Measurements from ENCODE around the gene ERF. TPM values are rescaled to one million over a fixed set of nuclear protein-coding genes. Genes with fewer than 3 reads are reported as not detected.

Gene ERF
- total RNA-seq, 1 experiment from 2014 or later, result 17.0 TPM

GRCh38 chr19:42283188-42284065 lies 28.5 kb upstream of the ERF start:
- ChIA-PET CTCF (no interaction called here), POLR2A (ENCODE audit: unreplicated experiment) (no interaction called here)
- no peak for DNase-seq
- Histone ChIP-seq H2AFZ (ENCODE audit: low read length) (no peak overlapping the region), H3K4me1 (ENCODE audit: insufficient read depth, low read length) (no peaks in the 10 kb centered on the region), H4K20me1 (ENCODE audit: low read length) (no peaks in the 10 kb centered on the region), H3K9me2 (replicated peaks; ENCODE audit: low read length) (no peaks in the 10 kb centered on the region), H3K4me3 (ENCODE audit: low read length) (no peak overlapping the region), H3K4me2 (ENCODE audit: low read length) (no peak overlapping the region), H3K9ac (ENCODE audit: low read length) (no peak overlapping the region), H3K27me3 (ENCODE audit: low read length) (no peaks in the 10 kb centered on the region), H3K27ac (ENCODE audit: low read length) (no peak overlapping the region), H3K9me3 (ENCODE audit: low read length) (no peaks in the 10 kb centered on the region), H3K79me2 (ENCODE audit: low read length) (no peaks in the 10 kb centered on the region), H3K36me3 (ENCODE audit: low read depth, low read length) (no peaks in the 10 kb centered on the region), H3F3A (ENCODE audit: low read length, unreplicated experiment) (no peaks in the 10 kb centered on the region)
- intact Hi-C loops (cut with micrococcal nuclease), result no loop called here
- no peak for ATAC-seq
- TF ChIP-seq EZH2 (IDR thresholded peaks at IDR 0.05; ENCODE audit: low read length, unreplicated experiment), result no peak
- TF ChIP-seq, protein P1, sequence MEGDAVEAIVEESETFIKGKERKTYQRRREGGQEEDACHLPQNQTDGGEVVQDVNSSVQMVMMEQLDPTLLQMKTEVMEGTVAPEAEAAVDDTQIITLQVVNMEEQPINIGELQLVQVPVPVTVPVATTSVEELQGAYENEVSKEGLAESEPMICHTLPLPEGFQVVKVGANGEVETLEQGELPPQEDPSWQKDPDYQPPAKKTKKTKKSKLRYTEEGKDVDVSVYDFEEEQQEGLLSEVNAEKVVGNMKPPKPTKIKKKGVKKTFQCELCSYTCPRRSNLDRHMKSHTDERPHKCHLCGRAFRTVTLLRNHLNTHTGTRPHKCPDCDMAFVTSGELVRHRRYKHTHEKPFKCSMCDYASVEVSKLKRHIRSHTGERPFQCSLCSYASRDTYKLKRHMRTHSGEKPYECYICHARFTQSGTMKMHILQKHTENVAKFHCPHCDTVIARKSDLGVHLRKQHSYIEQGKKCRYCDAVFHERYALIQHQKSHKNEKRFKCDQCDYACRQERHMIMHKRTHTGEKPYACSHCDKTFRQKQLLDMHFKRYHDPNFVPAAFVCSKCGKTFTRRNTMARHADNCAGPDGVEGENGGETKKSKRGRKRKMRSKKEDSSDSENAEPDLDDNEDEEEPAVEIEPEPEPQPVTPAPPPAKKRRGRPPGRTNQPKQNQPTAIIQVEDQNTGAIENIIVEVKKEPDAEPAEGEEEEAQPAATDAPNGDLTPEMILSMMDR (conservative IDR thresholded peaks at IDR 0.05; ENCODE audit: low read depth, low read length), result no peak
- TF ChIP-seq EZH2phosphoT487 (IDR thresholded peaks at IDR 0.05; ENCODE audit: borderline replicate concordance, low read length), result no peak
- BruUV-seq (replicated peaks), result no TSS peak

GRCh38 chr19:42282819-42283187 lies 27.9 kb upstream of the ERF start:
- H3K9me2 ChIP-seq (replicated peaks; ENCODE audit: low read length), result no peaks in the 10 kb centered on the region
- H3K27me3 ChIP-seq (ENCODE audit: low read length), result no peaks in the 10 kb centered on the region
- no peak overlapping the region for H2AFZ ChIP-seq (ENCODE audit: low read length)
- no peak overlapping the region for H3K27ac ChIP-seq (ENCODE audit: low read length)
- H3K4me2 ChIP-seq (ENCODE audit: low read length), result no peak overlapping the region
- H3K4me3 ChIP-seq (ENCODE audit: low read length), result no peak overlapping the region
- H3K79me2 ChIP-seq (ENCODE audit: low read length), result no peaks in the 10 kb centered on the region
- H3F3A ChIP-seq (ENCODE audit: low read length, unreplicated experiment), result no peaks in the 10 kb centered on the region
- no peaks in the 10 kb centered on the region for H3K4me1 ChIP-seq (ENCODE audit: insufficient read depth, low read length)
- ChIA-PET POLR2A (ENCODE audit: unreplicated experiment) (no interaction called here), CTCF (no interaction called here)
- DNase-seq, result no peak
- TF ChIP-seq EZH2 (IDR thresholded peaks at IDR 0.05; ENCODE audit: low read length, unreplicated experiment), result no peak
- TF ChIP-seq, protein P1 (conservative IDR thresholded peaks at IDR 0.05; ENCODE audit: low read depth, low read length), result no peak
- TF ChIP-seq EZH2phosphoT487 (IDR thresholded peaks at IDR 0.05; ENCODE audit: borderline replicate concordance, low read length), result no peak
- no TSS peak for BruUV-seq (replicated peaks)
- intact Hi-C loops (cut with micrococcal nuclease), result no loop called here
- no peaks in the 10 kb centered on the region for H3K36me3 ChIP-seq (ENCODE audit: low read depth, low read length)
- no peak overlapping the region for H3K9ac ChIP-seq (ENCODE audit: low read length)
- H3K9me3 ChIP-seq (ENCODE audit: low read length), result no peaks in the 10 kb centered on the region
- ATAC-seq, result no peak
- no peaks in the 10 kb centered on the region for H4K20me1 ChIP-seq (ENCODE audit: low read length)

Measured in PC-3 (cell line).